Lung (tissue), 12 donors: ENCODE results near the gene RPS6KA2. TPM values are rescaled to one million over a fixed set of nuclear protein-coding genes. Genes with fewer than 3 reads are reported as not detected.
A peak's percentile ranks its signal among the peaks of the same experiment; 100 is the strongest.

Experiments used
- ATAC-seq: fragments of 200-7000 bp; cut with Tn5 transposase; one replicate; pipeline ENCODE4 v1.9.1; 2020; ENCODE audit warnings: moderate number of reproducible peaks; ENCODE audit not compliant: insufficient read depth, low FRiP score
- DNase-seq, 3 donors: peaks; one replicate each; pipeline ENCODE4 v3.0.0-alpha.2; 2013 to 2017
- H3K27ac ChIP-seq, 2 donors: one replicate each; pipeline ENCODE4 v1.5.1; 2013; ENCODE audit warnings: mild to moderate bottlenecking in 2 of 2, moderate library complexity in 2 of 2, control low read depth in 1 of 2, inconsistent platforms in 1 of 2, low read depth in 1 of 2, low read length in 1 of 2
- H3K27me3 ChIP-seq, 3 donors: one replicate each; pipeline ENCODE4 v1.5.1; 2013; ENCODE audit warnings: low read length in 2 of 3; ENCODE audit not compliant: control insufficient read depth in 3 of 3, insufficient read depth in 3 of 3
- H3K36me3 ChIP-seq, 4 donors: one replicate each; pipeline ENCODE4 v1.5.1; 2013; ENCODE audit warnings: low read length in 4 of 4, mild to moderate bottlenecking in 1 of 4, moderate library complexity in 1 of 4; ENCODE audit not compliant: control insufficient read depth in 4 of 4, insufficient read depth in 4 of 4
- H3K4me1 ChIP-seq, 5 donors: one replicate each; pipeline ENCODE4 v1.5.1; 2013; ENCODE audit warnings: low read length in 5 of 5, mild to moderate bottlenecking in 2 of 5, moderate library complexity in 1 of 5; ENCODE audit not compliant: control insufficient read depth in 5 of 5, insufficient read depth in 5 of 5
- H3K4me3 ChIP-seq: one replicate; pipeline ENCODE4 v1.5.1; 2013; ENCODE audit warnings: mild to moderate bottlenecking, control low read depth, moderate library complexity
- H3K9ac ChIP-seq, 2 donors: one replicate each; pipeline ENCODE4 v1.5.1; 2013; ENCODE audit warnings: low read length in 2 of 2, control low read depth in 1 of 2; ENCODE audit not compliant: insufficient read depth in 1 of 2
- H3K9me3 ChIP-seq, 4 donors: one replicate each; pipeline ENCODE4 v1.5.1; 2013; ENCODE audit warnings: low read length in 3 of 4, mild to moderate bottlenecking in 1 of 4, moderate library complexity in 1 of 4; ENCODE audit not compliant: control insufficient read depth in 4 of 4, insufficient read depth in 3 of 4
- CTCF ChIP-seq: IDR thresholded peaks from 2 replicates; pipeline ENCODE4 v1.5.1; 2012; ENCODE audit warnings: mild to moderate bottlenecking; ENCODE audit errors: control extremely low read depth, extremely low read depth
- WGBS, 2 donors: extraction: QIAGEN DNeasy Blood & Tissue Kit; methylation state at CpG; one replicate each; pipeline ENCODE4 v1.1.7; 2013; 5-methylcytosine and 5-hydroxymethylcytosine counted together
- polyA plus RNA-seq, 2 donors: library from polyadenylated mRNA; stranded (reverse); fragments of 200-250 nt; gene quantifications; one replicate each; pipeline ENCODE4 v1.2.1, GENCODE V29; 2013
- total RNA-seq, 2 donors: library from RNA; depleted of rRNA in 1 of 2; stranded (reverse); fragments of >200 nt in 1 of 2; gene quantifications; one replicate each; pipeline ENCODE4 v1.2.1, GENCODE V29; 2014 to 2021
- donor health status: control.
- donor health status: control.
- donor health status: Bipolar disorder and iron deficiency.
- donor health status: healthy.
- donor health status: DM: yes; HTN: yes; CAD: no.

Gene RPS6KA2
- total and polyA plus RNA-seq, 4 donors = 61.9 to 185 (median 105) TPM

DNA sequence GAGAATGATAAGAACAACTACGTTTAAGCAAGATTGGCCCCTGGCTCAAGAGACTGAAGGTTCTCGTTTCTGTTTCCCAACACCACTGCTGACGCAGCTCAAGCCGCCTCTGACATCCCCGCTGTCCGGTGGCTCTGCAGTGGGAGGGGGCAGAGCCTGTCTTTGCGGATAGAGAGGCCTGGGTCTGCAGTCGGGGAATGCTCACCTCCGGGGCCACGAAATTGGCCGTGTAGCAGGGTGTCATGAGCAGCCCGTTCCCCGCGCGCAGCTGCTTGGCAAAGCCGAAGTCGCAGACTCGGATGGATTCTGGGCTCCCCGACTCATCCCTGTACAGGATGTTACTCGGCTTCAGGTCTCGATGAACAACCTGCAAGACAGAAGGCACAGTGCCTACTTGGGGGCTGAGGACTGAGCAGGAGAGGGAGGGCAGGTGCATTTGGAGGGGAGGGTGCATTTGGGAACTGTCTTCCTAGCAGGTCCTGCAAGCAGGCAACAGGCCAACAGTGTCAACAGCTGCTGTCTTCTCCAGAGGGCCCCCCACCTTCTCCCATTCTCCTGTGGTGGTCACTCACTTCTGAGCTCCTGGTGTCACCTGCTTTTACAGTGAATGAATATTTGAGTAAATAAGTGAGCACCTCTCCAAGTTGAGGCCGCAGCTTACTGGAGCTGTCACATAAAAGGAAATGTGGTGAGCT, 203.9 kb downstream of the RPS6KA2 start:
- WGBS, 2 donors = 93 to 94% methylated on average over 22 of the region's 22 CpGs
- H3K4me3 ChIP-seq = no peak overlapping the region
- H3K27ac ChIP-seq = no peak overlapping the region
- no peak overlapping the region for H3K9ac ChIP-seq
- H3K4me1 ChIP-seq = no peaks in the 10 kb centered on the region
- peaks cover 0 to 43% (median 5%) of the 10 kb centered on the region in 4 donors for H3K36me3 ChIP-seq
- DNase-seq (no peak), ATAC-seq (no peak)
- no peaks in the 10 kb centered on the region for H3K9me3 ChIP-seq
- H3K27me3 ChIP-seq = no peaks in the 10 kb centered on the region
- no peak for TF ChIP-seq CTCF

DNA sequence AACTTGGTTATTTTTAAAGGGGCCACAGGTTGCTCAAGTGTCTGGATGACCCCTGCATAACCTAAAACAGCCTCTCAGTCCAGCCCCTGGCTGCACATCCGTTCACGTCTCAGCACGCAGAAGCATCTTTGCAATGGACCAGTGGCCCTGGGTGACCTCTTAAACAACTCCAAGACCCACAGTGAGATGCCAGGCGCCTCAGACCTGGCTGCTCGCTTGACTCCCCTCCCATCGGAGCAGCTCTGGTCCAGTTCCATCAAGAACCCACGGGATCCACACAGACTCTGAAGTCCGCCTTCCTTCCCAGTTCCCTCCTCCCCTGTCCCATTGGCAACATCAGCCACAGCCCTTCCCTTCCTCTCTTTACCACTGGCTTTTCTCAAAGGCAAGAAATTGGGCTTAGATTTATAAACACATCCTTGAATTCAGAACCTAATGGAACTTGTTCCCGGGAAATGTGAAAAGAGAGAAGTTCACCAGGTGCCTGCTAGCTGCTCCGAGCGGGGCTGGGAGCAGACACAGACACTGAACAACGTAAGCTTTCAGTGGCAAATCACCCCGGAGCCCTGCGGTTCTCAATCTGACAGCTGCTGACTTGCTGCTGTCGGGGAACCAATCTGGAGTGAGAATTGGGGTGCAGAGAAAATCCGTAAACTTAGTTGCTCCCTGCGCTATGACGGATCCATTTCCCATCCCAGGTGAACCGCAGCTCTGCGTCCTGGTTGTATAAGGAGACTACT, 204.7 kb downstream of the RPS6KA2 start:
- Histone ChIP-seq H3K36me3 (peaks cover 0 to 45% (median 6%) of the 10 kb centered on the region in 4 donors), H3K27ac (no peak overlapping the region), H3K9ac (no peak overlapping the region), H3K4me3 (no peak overlapping the region), H3K4me1 (no peaks in the 10 kb centered on the region), H3K9me3 (no peaks in the 10 kb centered on the region), H3K27me3 (no peaks in the 10 kb centered on the region)
- WGBS, 2 donors = 92 to 96% methylated on average over 20 of the region's 20 CpGs
- no peak for DNase-seq
- ATAC-seq = no peak
- TF ChIP-seq CTCF = no peak

DNA sequence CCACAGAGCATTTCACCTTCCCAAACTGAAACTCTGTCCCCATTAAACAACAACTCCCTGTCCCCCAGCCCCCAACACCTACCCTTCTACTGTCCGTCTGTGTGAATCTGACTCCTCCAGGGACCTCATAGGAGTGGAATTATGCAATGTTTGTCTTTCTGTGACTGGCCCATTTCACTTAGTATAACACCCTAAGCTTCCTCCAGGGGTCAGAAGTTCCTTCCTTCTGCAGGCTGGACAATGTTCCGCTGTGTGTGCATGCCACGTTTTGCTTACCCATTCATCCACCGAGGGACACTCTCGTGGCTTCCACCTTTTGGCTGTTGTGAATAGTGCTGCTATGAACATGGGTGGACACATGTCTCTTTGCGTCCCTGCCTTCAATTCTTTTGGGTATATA, 206.7 kb downstream of the RPS6KA2 start:
- H3K4me1 ChIP-seq = no peaks in the 10 kb centered on the region
- TF ChIP-seq CTCF = no peak
- WGBS, 2 donors = 41 to 43% methylated on average over 6 of the region's 6 CpGs
- no peak overlapping the region for H3K9ac ChIP-seq
- H3K27me3 ChIP-seq = no peaks in the 10 kb centered on the region
- peaks cover 0 to 52% (median 9%) of the 10 kb centered on the region in 4 donors for H3K36me3 ChIP-seq
- H3K27ac ChIP-seq = no peak overlapping the region
- H3K4me3 ChIP-seq = no peak overlapping the region
- no peaks in the 10 kb centered on the region for H3K9me3 ChIP-seq
- DNase-seq (peak in 2 of 3 donors; percentile 30 to 40), ATAC-seq (no peak)
